Endodermal cell (in vitro differentiated cells): ENCODE data around the gene CLEC3B. TPM values are rescaled to one million over a fixed set of nuclear protein-coding genes. Genes with fewer than 3 reads are reported as not detected.

ENCODE experiments used
- DNase-seq: peaks from one replicate; pipeline ENCODE4 v3.0.0-alpha.2; 2017
- H3K27ac ChIP-seq: 2 replicates; pipeline ENCODE4 v1.5.1; 2013; ENCODE audit warnings: mild to moderate bottlenecking, low read depth, low read length, moderate library complexity
- H3K27me3 ChIP-seq: 2 replicates; pipeline ENCODE4 v1.6.1; 2013; ENCODE audit warnings: mild to moderate bottlenecking, low read length, moderate library complexity; ENCODE audit not compliant: insufficient read depth, control insufficient read depth, poor library complexity, severe bottlenecking
- H3K36me3 ChIP-seq: 2 replicates; pipeline ENCODE4 v1.7.0; 2013; ENCODE audit warnings: mild to moderate bottlenecking, low read length, moderate library complexity; ENCODE audit not compliant: control insufficient read depth, insufficient read depth
- H3K4me1 ChIP-seq: one replicate; pipeline ENCODE4 v1.7.0; 2013; ENCODE audit warnings: low read length; ENCODE audit not compliant: control insufficient read depth, insufficient read depth
- H3K4me3 ChIP-seq: 2 replicates; pipeline ENCODE4 v1.5.1; 2013; ENCODE audit warnings: mild to moderate bottlenecking, low read length, moderate library complexity
- H3K9ac ChIP-seq: 2 replicates; pipeline ENCODE4 v1.6.1; 2013; ENCODE audit warnings: mild to moderate bottlenecking, low read length, moderate library complexity; ENCODE audit not compliant: poor library complexity, severe bottlenecking; ENCODE audit errors: extremely low read depth
- H3K9me3 ChIP-seq: 2 replicates; pipeline ENCODE4 v1.6.1; 2013; ENCODE audit warnings: mild to moderate bottlenecking, low read length, moderate library complexity; ENCODE audit not compliant: control insufficient read depth
- H3K27ac Mint-ChIP-seq: 2 replicates; pipeline ENCODE4 v1.8.0; 2020; ENCODE audit warnings: mixed read lengths
- H3K27me3 Mint-ChIP-seq: 2 replicates; pipeline ENCODE4 v1.8.0; 2021; ENCODE audit warnings: mild to moderate bottlenecking, mixed read lengths; ENCODE audit not compliant: insufficient read depth
- H3K36me3 Mint-ChIP-seq: 2 replicates; pipeline ENCODE4 v1.8.0; 2020; ENCODE audit warnings: low read depth, mixed read lengths
- H3K4me1 Mint-ChIP-seq: 2 replicates; pipeline ENCODE4 v1.8.0; 2020; ENCODE audit warnings: mixed read lengths
- H3K4me3 Mint-ChIP-seq: 2 replicates; pipeline ENCODE4 v1.8.0; 2020; ENCODE audit warnings: mild to moderate bottlenecking, moderate library complexity, mixed read lengths
- H3K9me3 Mint-ChIP-seq: 2 replicates; pipeline ENCODE4 v1.8.0; 2020; ENCODE audit warnings: mild to moderate bottlenecking, mixed read lengths
- CTCF ChIP-seq: fragments of 200-600 bp; sonication (generic); conservative IDR thresholded peaks from 2 replicates; pipeline ENCODE4 v1.5.0; 2021; ENCODE audit warnings: antibody characterized with exemption, mild to moderate bottlenecking
- WGBS, 2 experiments: methylation state at CpG; one replicate each; pipeline versions ENCODE4 v1.1.5 to v1.1.7; 2013; ENCODE audit warnings: missing lambda C conversion rate in 2 of 2, mixed read lengths in 1 of 2; ENCODE audit not compliant: insufficient coverage in 1 of 2, insufficient read length in 1 of 2; 5-methylcytosine and 5-hydroxymethylcytosine counted together
- total RNA-seq, 2 donors: library from RNA; stranded (reverse); fragmentation: NEBNext Ultra II Directional in 1 of 2; extraction: Animal tissue kit (Norgen Biotek cat#: 25700) in 1 of 2; gene quantifications; 2 replicates in 1 of 2; 3 replicates in 1 of 2; pipeline ENCODE4 v1.2.1, GENCODE V29; 2021

The CLEC3B gene
- total RNA-seq, 2 donors from 2014 or later: not detected

DNA sequence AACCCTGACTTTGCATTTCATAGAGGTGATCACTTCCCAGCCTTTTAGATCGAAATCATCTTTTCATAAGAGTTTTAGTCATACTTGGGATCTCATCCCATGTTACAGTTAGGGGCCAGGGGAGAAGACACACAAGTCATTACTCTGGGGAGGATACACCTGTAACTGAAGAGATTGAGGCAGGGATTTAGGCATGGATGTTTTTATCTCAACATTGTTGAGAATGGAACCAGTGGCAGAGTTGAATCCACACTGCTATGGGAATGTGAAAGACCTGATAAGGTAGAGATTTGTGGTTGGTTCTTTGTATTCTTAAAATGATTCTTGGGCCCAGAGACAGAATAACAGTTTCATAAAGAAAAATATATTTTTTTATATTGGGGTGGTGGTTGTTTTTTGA lies 16.2 kb upstream of the CLEC3B start:
- peaks cover 70% of the 10 kb centered on the region for H3K36me3 ChIP-seq
- Mint-ChIP-seq H3K9me3 (peaks cover 14% of the 10 kb centered on the region), H3K4me3 (no peak overlapping the region), H3K36me3 (peaks cover 71% of the 10 kb centered on the region), H3K27me3 (no peaks in the 10 kb centered on the region), H3K4me1 (peaks cover 3% of the 10 kb centered on the region), H3K27ac (no peak overlapping the region)
- DNase-seq: no peak
- H3K27ac ChIP-seq: no peak overlapping the region
- H3K27me3 ChIP-seq: no peaks in the 10 kb centered on the region
- 96% methylated on average over 1 of the region's 1 CpG; no CpG with 5 or more reads in 1 of the 2 experiments for WGBS, 2 experiments
- H3K9ac ChIP-seq: no peak overlapping the region
- no peak for TF ChIP-seq CTCF
- no peak overlapping the region for H3K4me3 ChIP-seq
- peaks cover 12% of the 10 kb centered on the region for H3K4me1 ChIP-seq
- H3K9me3 ChIP-seq: peaks cover 10% of the 10 kb centered on the region

DNA sequence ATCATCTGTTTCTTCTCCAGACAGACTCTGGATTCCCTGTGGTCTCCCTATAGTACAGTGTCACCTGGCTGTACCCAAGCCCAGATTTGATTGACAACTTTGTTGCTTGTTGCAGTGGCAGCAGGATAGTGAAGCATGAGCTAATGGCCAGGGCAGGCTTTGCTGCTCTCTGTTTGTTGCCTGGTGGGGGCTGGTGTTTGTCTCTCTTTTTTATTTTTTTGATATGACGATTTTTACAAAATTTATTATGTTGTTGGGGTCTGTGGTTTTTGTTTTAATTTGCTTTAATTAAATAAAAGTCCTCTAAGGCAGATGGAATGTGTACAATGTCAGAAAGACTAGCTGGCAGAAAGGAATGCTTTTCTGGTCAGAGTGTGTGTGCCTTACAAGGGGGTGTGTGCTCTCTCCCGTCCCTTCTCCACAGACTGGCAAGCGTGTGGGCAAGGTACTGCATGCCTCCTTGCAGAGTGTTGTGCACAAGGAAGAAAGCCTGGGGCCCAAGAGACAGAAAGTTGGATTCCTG lies 15.2 kb upstream of the CLEC3B start:
- peaks cover 3% of the 10 kb centered on the region for H3K4me1 Mint-ChIP-seq
- H3K27me3 Mint-ChIP-seq: no peaks in the 10 kb centered on the region
- no peak for TF ChIP-seq CTCF
- WGBS, 2 experiments: 87 to 100% methylated on average over 2 to 3 of the region's 3 CpGs
- peaks cover 68% of the 10 kb centered on the region for H3K36me3 ChIP-seq
- no peak overlapping the region for H3K9ac ChIP-seq
- H3K4me1 ChIP-seq: peaks cover 12% of the 10 kb centered on the region
- peaks cover 67% of the 10 kb centered on the region for H3K36me3 Mint-ChIP-seq
- no peaks in the 10 kb centered on the region for H3K27me3 ChIP-seq
- H3K9me3 Mint-ChIP-seq: peaks cover 4% of the 10 kb centered on the region
- no peaks in the 10 kb centered on the region for H3K9me3 ChIP-seq
- DNase-seq: no peak
- H3K27ac Mint-ChIP-seq: peak overlapping the region; percentile 66
- H3K4me3 ChIP-seq: no peak overlapping the region
- no peak overlapping the region for H3K4me3 Mint-ChIP-seq
- peak overlapping the region; percentile 16 for H3K27ac ChIP-seq

DNA sequence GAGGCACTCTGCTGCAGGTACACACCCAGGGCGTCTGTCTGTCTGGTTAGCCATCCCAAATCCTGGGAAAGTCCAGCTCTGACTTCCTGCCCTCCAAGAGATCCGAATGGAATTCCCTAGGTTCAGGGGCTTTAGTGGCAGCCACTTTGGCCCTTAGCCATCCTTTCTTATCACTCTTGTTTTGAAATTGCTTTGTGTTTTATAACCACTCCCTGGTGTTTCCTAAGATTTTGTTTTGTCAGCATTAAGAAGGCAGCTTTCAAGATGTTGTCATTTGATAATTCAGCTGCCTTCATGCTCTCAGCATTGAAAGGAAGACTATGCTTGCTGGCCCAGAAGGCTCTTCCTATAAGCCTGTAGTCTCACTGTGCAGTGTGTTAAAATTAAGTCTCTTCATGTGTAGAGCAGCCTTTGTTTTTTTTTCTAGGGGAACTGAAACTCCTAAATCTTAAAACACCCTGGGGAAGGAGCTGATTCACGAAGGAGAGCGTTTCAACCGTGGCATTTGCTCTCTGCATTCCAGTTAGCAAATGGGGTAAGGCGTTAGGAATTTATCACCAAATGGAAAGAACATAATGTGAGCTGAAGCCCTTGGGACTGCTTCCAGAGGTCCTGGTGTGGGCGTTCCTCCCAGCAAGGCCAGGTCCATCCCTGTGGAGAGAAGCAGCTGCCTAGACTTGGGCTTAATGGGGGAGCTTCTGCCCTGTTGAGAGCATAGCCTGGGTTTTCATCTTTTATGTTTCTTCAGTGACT lies 14.2 kb upstream of the CLEC3B start:
- Histone ChIP-seq H3K4me1 (peaks cover 12% of the 10 kb centered on the region), H3K27ac (no peak overlapping the region), H3K4me3 (no peak overlapping the region), H3K36me3 (peaks cover 71% of the 10 kb centered on the region), H3K9me3 (no peaks in the 10 kb centered on the region), H3K27me3 (no peaks in the 10 kb centered on the region), H3K9ac (no peak overlapping the region)
- H3K9me3 Mint-ChIP-seq: peaks cover 2% of the 10 kb centered on the region
- WGBS, 2 experiments: 88 to 91% methylated on average over 6 to 7 of the region's 7 CpGs
- no peak overlapping the region for H3K27ac Mint-ChIP-seq
- H3K4me1 Mint-ChIP-seq: peaks cover 3% of the 10 kb centered on the region
- TF ChIP-seq CTCF: no peak
- no peak for DNase-seq
- no peaks in the 10 kb centered on the region for H3K27me3 Mint-ChIP-seq
- H3K36me3 Mint-ChIP-seq: peaks cover 64% of the 10 kb centered on the region
- H3K4me3 Mint-ChIP-seq: no peak overlapping the region
